ENCODE measurements around the gene RABIF. TPM values are rescaled to one million over a fixed set of nuclear protein-coding genes. Genes with fewer than 3 reads are reported as not detected.

The RABIF gene
- total RNA-seq, 2 experiments from 2014 or later = 13.6 TPM

Other genes starting within 250 kb of the RABIF start
- not detected for gene SYT2, start 178.7 kb downstream of the RABIF start, total RNA-seq
- 10 to 100 TPM; 47.6 to 52.2 TPM for gene KDM5B, start 80.7 kb downstream of the RABIF start, total RNA-seq
- gene PCAT6, start 78.2 kb downstream of the RABIF start, total RNA-seq = under 1 TPM in 1 of 2 experiments, not detected in 1; 0.83 TPM
- gene KLHL12, start 38.1 kb upstream of the RABIF start, total RNA-seq = 10 to 100 TPM; 27.8 to 31.7 TPM
- 10 to 100 TPM; 60.8 to 70.7 TPM for gene ADIPOR1, start 69.2 kb upstream of the RABIF start, total RNA-seq
- gene CYB5R1, start 78.1 kb upstream of the RABIF start, total RNA-seq = 10 to 100 TPM; 17.0 to 19.1 TPM
- 10 to 100 TPM; 78.3 to 81.3 TPM for gene TMEM183A, start 118.2 kb upstream of the RABIF start, total RNA-seq
- 10 to 100 TPM; 31.9 to 32.0 TPM for gene PPFIA4, start 137.3 kb upstream of the RABIF start, total RNA-seq
- not detected for gene MYOG, start 196.9 kb upstream of the RABIF start, total RNA-seq
- not detected for gene ADORA1, start 238.6 kb upstream of the RABIF start, total RNA-seq

Measured in activated CD8-positive, alpha-beta T cell treated with anti-CD3 and anti-CD28 coated beads, Interleukin-2, amount 10 ng/mL, durations not matched to agents 7 days and 5 days (primary cell).